VCaP (cell line): ENCODE data around the gene CIPC.
A peak's percentile ranks its signal among the peaks of the same experiment; 100 is the strongest.

Experiments
- H3K27ac ChIP-seq: fragments of 450-650 bp; 2 replicates; pipeline ENCODE4 v1.5.1; 2017
- TF ChIP-seq, protein P1 (sequence below): fragments of 450-650 bp; conservative IDR thresholded peaks from 2 replicates; pipeline ENCODE4 v1.5.1; 2017; ENCODE audit warnings: mild to moderate bottlenecking, moderate library complexity

The CIPC gene

DNA sequence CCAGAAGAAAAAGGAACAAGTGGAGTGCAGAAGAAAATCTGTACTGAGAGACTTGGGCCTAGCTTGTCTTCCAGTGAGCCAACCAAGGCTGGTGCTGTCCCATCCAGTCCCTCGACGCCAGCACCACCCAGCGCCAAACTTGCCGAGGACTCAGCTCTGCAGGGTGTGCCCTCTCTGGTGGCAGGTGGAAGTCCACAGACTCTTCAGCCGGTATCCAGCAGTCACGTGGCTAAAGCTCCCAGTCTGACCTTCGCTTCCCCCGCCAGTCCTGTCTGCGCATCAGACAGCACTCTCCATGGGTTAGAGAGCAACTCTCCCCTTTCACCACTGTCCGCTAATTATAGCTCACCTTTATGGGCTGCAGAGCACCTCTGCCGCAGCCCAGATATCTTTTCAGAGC, 15.6 kb downstream of the CIPC start:
- H3K27ac ChIP-seq = no peak overlapping the region
- TF ChIP-seq, protein P1, sequence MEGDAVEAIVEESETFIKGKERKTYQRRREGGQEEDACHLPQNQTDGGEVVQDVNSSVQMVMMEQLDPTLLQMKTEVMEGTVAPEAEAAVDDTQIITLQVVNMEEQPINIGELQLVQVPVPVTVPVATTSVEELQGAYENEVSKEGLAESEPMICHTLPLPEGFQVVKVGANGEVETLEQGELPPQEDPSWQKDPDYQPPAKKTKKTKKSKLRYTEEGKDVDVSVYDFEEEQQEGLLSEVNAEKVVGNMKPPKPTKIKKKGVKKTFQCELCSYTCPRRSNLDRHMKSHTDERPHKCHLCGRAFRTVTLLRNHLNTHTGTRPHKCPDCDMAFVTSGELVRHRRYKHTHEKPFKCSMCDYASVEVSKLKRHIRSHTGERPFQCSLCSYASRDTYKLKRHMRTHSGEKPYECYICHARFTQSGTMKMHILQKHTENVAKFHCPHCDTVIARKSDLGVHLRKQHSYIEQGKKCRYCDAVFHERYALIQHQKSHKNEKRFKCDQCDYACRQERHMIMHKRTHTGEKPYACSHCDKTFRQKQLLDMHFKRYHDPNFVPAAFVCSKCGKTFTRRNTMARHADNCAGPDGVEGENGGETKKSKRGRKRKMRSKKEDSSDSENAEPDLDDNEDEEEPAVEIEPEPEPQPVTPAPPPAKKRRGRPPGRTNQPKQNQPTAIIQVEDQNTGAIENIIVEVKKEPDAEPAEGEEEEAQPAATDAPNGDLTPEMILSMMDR = no peak

DNA sequence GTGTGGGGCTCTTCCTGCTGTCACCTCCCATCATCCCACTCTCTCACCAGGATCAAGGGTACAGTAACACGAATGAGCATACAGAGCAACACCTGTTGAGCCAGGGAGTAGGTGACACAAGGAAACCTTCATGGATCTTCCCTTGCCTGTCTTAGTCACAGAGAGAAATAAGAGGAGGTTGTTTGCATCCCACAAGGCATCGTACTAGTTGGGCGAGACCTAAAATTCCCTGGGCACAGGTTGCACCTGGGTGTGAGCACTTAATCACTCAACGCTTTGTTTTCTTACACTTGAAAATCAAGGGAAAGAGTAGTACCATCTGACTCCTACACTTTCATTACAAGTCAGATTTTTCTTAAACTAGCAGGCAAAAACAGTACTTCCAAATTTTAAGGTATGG, 16.6 kb downstream of the CIPC start:
- TF ChIP-seq, protein P1 = no peak
- H3K27ac ChIP-seq = no peak overlapping the region

DNA sequence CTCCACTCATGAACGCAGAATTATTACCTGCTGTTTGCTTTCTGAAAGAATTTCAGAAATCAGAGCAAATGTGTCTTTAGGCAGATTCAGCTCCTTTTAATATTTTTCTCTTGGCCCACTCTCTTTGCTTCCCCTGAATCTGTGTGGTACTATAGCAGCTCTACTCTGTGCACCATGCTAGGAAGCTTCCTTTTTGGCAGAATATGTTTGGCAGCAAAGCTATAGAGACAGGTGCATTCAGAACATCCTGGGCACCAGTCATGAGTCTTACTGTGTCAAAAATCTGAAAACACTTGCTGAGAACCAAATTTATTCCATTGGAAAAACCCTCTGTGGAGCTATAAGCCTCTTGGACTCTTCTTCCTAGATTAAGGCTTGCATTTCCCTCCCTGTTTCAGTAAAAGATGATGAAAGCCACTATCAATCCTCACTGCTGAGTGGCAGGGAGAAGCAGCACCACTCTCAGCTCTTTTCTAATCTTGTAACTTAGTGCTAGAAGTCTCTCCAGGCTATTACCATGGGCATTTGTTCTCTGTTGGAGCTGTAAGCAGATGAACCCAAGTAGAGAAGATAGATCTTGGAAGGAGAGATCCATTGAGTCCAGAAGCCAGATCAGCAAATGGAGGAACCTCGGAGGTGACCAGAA, 18.2 kb downstream of the CIPC start:
- TF ChIP-seq, protein P1 = no peak
- no peak overlapping the region for H3K27ac ChIP-seq

DNA sequence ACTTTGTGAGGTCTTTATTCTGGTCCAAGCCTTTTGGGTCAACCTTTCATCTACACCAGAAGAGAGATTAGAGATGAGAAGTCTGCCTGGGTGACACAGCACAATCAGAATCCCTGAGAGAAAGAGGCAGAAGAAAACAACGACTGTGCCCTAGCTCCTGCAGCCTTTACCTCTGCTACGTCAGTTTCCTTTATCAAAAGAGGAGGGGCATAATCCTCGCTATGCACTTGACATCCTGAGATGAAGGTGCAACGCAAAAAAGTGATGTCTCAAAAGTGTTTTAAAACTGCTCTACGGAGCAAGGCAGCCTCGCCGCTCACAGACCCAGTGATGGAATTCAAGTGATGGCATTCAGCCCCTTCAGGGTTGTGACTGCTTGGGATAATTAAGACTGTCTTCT, 21.8 kb downstream of the CIPC start:
- TF ChIP-seq, protein P1 = no peak
- no peak overlapping the region for H3K27ac ChIP-seq

DNA sequence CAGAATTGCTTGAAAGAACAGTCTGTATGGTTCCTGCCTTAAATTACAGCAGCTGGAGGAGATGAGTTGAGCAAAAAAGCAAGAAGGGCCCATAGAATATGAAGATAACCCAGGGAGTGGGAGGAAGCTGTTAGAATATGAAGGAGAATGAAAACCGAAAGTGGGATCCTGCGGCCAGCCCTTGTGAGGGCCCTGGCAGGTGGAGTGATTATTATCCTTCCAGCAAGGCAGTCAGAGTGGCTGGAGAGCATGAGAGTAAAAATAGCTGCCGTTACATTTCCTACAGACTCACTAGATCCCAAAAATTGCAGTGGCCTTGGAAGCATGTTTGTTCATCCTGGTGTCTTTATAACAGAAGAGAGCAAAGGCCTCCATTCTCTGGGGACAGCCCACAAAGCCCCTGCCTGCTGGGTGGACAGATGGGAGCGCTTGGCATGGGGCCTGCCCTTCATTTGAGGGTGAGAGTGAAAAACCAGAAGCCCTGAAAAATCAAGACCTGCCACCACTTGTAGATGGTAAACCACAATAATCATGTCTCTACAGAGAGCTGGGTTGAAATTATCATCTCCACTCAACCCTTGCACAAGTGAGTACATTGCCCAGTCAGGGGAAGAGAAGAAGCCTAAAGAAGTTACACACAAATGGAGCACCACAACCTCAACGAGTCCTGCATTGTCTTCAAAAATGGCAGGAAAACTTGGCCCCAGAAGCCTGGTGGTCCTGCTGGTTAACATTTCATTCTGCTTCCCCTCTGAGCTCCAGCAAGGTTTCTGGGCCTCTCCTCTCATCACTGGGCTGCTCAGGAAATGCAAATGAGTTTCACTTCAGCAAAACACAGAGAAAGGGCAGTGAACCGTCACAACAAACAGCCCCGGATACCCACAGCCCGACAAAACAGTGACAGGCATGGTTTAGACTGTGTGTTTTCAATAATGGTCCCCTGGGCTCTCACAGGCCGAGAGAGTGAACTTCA, 23.0 kb downstream of the CIPC start:
- H3K27ac ChIP-seq = no peak overlapping the region
- TF ChIP-seq, protein P1 = no peak

DNA sequence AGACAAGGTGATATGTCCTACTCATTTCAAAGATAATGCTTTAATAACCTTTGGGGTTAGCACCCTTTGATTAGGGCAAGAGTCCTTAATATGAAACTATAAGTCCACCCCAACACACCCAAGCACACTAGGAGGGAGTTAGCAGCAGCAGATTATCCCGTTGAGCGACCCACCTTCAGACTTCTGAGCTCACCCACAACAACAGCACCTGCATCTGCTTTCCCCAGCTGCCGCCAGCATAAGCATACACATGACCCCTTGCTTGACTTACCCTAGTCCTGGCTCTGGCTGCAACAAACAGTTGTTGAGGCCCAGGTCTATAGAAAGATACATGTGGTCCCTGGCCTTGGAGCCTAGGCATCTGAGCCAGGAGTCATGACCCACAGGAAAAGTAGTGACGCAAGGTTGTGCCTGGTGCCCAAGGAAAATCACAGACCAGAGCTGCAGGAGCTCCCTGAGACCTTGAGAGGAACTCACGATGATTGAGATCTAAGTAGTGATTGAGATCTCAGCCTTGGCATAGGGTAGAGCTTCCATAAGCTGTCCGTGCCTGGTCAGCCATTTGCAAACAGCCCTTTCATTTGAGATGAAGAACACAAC, 24.6 kb downstream of the CIPC start:
- TF ChIP-seq, protein P1 = no peak
- peak overlapping the region; percentile 56 for H3K27ac ChIP-seq
